ENCODE data around the gene PASD1.
"Not testable (repeated sequence)": the region's sequence is repeated elsewhere in the genome, so short reads cannot be mapped to it uniquely, and the experiment has no call there.

The PASD1 gene

GRCh38 chrX:151688695-151689094 lies 125.2 kb downstream of the PASD1 start:
- no peak for TF ChIP-seq CTCF (IDR thresholded peaks at IDR 0.05; ENCODE audit: extremely low read depth, missing control alignments)

GRCh38 chrX:151692825-151693224 lies 129.3 kb downstream of the PASD1 start:
- no peak for TF ChIP-seq CTCF (IDR thresholded peaks at IDR 0.05; ENCODE audit: extremely low read depth, missing control alignments)
- no peak for DNase-seq (ENCODE audit: low spot score)

More at GRCh38 chrX:151688695-151689094, 125.2 kb downstream of the PASD1 start:
- DNase-seq (ENCODE audit: low spot score) = no peak

GRCh38 chrX:151694121-151694520 lies 130.6 kb downstream of the PASD1 start:
- DNase-seq (ENCODE audit: low spot score) = no peak
- no peak for TF ChIP-seq CTCF (IDR thresholded peaks at IDR 0.05; ENCODE audit: extremely low read depth, missing control alignments)

- no peak for TF ChIP-seq CTCF (IDR thresholded peaks at IDR 0.05; ENCODE audit: extremely low read depth, missing control alignments)
- no peak for DNase-seq (ENCODE audit: low spot score)
Observed at GRCh38 chrX:151694661-151695582, 131.4 kb downstream of the PASD1 start, which contains the start of gene PRRG3. PRRG3 (plus strand) TSS chrX:151695458; CDS start chrX:151698815, 3,357 bp downstream.

- no peak for TF ChIP-seq CTCF (IDR thresholded peaks at IDR 0.05; ENCODE audit: extremely low read depth, missing control alignments)
- no peak for DNase-seq (ENCODE audit: low spot score)
Observed at GRCh38 chrX:151695583-151696340, 132.3 kb downstream of the PASD1 start.

- DNase-seq (ENCODE audit: low spot score) = not testable (repeated sequence)
Observed at GRCh38 chrX:151697082-151697481, 133.6 kb downstream of the PASD1 start.

- TF ChIP-seq CTCF (IDR thresholded peaks at IDR 0.05; ENCODE audit: extremely low read depth, missing control alignments) = no peak
- no peak for DNase-seq (ENCODE audit: low spot score)
Observed at GRCh38 chrX:151697522-151697921, 134.0 kb downstream of the PASD1 start.

Data from GM20000 (cell line).